ENCODE data around the gene IMP3.

The IMP3 gene

GRCh38 chr15:75616766-75617165 is 23.3 kb downstream of the IMP3 start:
- DNase-seq = no peak

- DNase-seq = peak; percentile 9
These were observed 33.0 kb downstream of the IMP3 start for GRCh38 chr15:75606711-75607699.

- DNase-seq = no peak
These were observed 34.0 kb downstream of the IMP3 start for GRCh38 chr15:75606026-75606425.

GRCh38 chr15:75599401-75599800 is 40.6 kb downstream of the IMP3 start:
- DNase-seq = no peak

GRCh38 chr15:75598361-75598760 is 41.7 kb downstream of the IMP3 start:
- DNase-seq = no peak

GRCh38 chr15:75597667-75598341 is 42.2 kb downstream of the IMP3 start:
- peak; percentile 9 for DNase-seq

GRCh38 chr15:75596703-75597345 is 43.2 kb downstream of the IMP3 start:
- DNase-seq = no peak

- DNase-seq = no peak
These were observed 45.7 kb downstream of the IMP3 start for GRCh38 chr15:75594276-75594675.

GRCh38 chr15:75591655-75592364 is 48.2 kb downstream of the IMP3 start:
- DNase-seq = no peak

- DNase-seq = no peak
These were observed 49.8 kb downstream of the IMP3 start for GRCh38 chr15:75590239-75590638.

Measured in activated gamma-delta T cell treated with Interleukin-2 at 50 U/mL for 16 hours (primary cell).